ENCODE measurements around the gene CCT8L2.
"Not testable (repeated sequence)": the region's sequence is repeated elsewhere in the genome, so short reads cannot be mapped to it uniquely, and the experiment has no call there.

DNA sequence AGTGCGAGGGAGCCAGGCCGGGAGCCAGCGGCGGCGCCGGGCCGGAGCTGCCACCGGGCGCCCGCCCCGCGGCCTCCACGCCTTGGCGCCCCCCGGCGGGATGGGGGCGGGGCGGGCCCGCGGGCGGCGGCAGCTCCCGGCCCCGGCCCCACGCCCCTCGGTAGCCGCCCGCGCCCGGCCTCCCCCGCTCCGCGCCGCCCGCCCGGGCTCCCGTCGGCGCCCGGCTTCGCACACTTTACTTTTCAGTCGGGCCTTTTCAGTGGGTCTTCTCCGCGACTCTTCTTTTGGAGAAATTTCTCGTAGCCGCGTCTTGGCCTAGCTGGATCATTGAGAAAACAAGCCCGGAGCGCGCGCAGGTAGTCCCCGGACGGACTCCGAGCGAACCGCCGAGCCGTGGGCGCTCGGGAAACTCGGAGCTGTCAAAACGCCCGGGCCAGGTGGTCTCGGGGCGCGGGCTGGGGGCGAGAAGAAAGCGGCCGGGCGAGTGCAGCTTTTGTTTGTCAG, 9.7 kb upstream of the CCT8L2 start:
- not testable (repeated sequence) for TF ChIP-seq POLR2AphosphoS5 (IDR thresholded peaks at IDR 0.05)
- TF ChIP-seq, protein P1, sequence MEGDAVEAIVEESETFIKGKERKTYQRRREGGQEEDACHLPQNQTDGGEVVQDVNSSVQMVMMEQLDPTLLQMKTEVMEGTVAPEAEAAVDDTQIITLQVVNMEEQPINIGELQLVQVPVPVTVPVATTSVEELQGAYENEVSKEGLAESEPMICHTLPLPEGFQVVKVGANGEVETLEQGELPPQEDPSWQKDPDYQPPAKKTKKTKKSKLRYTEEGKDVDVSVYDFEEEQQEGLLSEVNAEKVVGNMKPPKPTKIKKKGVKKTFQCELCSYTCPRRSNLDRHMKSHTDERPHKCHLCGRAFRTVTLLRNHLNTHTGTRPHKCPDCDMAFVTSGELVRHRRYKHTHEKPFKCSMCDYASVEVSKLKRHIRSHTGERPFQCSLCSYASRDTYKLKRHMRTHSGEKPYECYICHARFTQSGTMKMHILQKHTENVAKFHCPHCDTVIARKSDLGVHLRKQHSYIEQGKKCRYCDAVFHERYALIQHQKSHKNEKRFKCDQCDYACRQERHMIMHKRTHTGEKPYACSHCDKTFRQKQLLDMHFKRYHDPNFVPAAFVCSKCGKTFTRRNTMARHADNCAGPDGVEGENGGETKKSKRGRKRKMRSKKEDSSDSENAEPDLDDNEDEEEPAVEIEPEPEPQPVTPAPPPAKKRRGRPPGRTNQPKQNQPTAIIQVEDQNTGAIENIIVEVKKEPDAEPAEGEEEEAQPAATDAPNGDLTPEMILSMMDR (IDR thresholded peaks at IDR 0.05 in 8 of 11, conservative IDR thresholded peaks at IDR 0.05 in 3 of 11) = not testable (repeated sequence)
